GM19025 (cell line): Measurements from ENCODE around the gene WWC2.

Experiments used
- ATAC-seq: cut with Tn5 transposase; IDR thresholded peaks from one replicate; pipeline ENCODE4 v1.9.1; 2021; ENCODE audit warnings: mild to moderate bottlenecking, low read depth, moderate library complexity; ENCODE audit not compliant: unreplicated experiment

WWC2 gene

DNA sequence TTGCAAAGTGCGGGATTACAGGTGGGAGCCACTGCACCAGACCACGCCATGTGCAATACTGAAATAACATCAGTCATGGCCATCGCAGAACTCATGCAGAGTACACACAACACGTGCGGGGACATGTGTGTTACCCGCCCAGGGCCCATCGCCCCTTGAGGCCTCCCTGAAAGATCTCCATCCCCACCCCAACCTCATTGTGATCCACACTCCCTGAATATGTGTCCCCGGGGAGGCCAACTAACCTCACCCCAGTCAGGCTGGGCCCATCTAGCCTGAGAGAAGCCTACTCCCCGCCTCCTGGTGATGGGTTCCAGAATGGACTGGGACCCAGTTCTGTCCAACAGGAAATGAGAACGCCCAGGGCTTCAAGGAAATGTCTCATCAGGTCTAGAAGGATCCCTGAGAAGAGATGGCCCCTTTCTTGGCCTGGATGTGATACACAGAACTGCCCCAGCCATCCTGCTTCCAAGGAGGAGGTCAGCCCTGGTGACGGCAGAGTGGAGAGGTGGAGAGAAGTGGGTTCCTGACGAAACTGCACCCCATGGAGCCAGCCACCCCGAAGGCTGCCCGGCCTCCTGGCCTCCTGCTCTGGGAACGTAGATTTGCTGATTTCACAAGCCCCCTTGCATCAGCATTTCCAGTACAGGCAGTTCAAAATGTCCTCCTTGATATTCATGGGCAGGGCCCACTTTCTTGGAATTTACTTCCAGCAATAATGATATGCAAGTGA is 245.6 kb downstream of the WWC2 start:
- no peak for ATAC-seq

DNA sequence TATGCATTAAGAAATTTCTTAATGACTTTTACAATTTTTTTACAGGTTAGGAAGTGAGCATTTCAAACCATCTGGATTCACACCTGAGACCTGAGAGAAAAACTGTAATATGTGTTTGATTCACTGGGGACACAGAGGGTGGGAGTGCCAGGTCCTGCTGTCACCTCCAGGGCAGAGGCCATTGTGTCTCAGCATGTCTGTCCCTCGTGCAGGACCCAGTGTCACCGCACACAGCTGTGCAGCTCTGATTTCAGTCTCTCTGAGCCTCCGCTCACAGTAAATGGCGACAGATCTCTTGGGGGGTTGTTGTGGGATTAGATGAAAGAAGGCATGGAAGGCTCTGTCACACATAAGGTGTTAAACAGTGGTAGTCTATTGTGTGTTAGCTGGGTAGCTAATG is 246.2 kb downstream of the WWC2 start:
- ATAC-seq = no peak

DNA sequence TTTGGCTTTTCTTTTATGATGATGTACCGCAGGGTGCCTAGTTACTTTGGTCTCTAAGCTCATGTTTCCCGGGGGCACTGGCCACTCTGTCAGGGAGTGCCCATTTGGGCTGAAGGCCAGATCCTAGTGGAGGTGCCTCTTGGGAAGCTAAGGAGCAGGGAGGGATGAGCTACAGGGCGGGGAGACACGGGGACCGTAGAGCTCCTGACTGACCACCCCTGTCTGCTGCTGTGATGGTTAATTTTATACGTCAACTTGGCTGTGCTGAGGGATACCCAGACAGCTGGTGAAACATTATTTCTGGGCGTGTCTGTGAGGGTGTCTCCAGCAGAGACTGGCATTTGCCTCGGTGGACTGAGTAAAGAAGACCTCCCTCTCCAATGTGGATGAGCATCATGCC is 248.1 kb downstream of the WWC2 start:
- ATAC-seq = no peak

DNA sequence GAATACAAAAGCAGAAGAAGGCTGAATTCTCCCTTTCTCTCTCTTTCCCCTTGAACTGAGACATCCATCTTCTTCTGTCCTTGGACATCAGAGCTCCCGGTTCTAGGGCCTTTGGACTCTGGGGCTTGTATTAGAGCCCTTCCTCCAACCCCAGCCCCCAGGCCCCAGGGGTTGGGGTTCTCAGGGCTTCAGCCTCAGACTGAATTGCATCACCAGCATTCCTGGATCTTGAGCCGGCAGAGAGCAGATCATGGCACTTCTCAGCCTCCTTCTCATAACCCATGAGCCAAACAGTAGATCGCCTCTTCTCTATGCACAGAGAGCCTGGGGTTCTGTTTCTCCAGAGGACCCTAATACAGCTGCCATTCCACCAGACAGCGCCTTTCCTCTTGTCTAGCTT is 248.5 kb downstream of the WWC2 start:
- no peak for ATAC-seq

DNA sequence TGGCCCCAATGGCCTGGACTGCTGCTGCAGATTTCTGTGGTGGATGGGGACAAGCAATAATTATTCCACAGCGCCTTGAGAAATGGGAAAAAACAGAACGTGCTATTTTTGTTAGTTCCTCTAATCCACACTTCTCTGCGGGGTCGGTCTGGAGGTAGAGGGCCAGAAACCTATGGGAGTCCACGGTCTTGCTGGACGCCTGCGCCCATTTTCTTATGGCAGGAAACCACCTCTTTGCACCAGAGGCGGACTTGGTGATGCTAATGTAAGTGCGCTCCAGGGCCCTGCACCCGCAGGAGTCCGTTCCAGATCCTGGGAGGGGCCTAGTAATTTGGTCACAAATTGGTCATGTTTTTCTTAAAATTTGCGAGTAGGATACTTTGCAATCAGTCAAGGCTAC is 249.1 kb downstream of the WWC2 start:
- ATAC-seq = no peak

DNA sequence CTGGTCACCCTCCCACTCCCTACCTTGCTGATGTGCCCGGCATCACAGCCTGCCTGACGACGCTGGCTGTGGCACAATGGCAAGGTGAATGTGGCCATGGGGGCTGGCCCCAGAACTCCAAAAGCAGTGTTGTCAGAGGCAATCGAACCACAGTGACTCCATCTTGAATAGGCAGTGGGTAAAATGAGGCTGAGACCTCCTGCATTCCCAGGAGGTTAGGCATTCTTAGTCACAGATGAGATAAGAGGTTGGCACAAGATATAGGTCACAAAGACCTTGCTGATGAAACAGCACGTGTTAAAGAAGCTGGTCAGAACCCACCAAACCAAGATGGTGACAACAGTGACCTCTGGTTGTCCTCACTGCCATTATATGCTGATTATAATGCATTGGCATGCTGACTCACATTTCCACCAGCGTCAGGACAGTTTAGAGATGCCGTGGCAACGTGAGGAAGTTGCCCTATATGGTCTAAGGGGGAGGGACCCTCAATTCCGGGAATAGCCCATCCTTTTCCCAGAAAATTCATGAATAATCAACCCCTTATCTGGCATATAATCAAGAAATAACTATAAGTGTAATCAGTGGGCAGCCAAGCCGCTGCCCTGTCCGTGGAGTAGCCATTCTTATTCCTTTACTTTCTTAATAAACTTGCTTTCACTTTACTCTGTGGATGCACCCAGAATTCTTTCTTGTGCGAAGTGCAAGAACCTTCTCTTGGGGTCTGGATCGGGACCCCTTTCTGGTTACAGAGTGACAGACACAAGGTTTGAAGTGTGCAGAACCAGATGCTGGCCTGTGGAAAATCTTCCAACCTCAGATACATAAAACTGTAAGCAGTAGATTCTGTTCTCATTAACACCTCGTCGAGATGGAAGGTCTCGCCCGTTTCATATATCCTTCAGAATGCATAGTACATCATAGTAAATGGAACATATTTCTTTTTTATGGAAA is 249.9 kb downstream of the WWC2 start:
- ATAC-seq = no peak

DNA sequence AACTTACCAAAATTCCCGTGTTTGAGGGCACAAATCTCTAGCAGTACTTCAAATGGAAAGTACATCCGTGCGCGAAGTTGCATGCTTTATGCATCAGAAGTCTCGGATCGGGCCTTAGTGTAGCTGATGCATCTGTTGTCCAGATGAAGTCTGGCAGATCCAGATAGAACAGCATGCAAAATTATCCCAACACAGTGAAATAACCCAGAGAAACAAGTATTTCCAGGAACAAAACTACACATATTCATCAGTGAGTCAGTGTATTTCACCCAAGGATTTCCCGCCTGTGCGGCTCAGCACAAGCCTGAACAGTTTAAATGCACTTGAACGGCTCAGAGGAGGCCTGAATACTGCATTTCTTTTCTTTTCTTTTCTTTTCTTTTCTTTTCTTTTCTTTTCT is 250.6 kb downstream of the WWC2 start:
- no peak for ATAC-seq

DNA sequence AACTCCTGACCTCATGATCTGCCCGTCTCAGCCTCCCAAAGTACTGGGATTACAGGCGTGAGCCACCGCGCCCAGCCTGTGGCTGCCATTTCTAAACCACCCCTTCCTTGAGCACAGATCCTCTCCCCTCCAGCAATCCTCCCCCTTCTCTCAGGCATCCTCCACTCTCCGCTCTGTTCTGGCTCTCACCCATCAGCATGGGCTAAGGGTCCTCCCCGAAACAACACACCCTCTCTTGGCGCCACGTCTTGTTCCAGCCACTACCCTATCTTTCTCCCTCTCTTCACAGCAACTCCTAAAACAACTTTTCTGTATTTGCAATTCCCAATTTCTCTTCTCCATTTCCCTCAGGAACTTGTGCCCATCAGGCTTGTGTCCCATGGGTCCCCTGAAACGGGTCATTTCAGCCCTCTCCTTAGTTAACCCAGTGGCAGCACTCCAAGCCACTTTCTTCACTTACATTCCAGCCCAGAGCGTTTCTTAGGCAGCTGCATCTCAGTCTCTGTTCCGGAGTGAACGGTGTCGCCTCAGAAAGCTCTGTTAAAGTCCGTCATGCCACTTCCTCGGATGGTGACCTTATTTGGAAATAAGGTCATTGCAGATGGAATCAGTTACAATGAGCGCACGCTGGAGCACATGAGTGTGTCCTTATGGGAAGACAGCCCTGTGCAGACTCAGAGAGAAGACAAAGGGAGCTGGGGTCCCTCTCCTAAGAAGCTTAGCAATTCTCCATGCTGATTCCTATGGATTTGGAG is 251.4 kb downstream of the WWC2 start:
- ATAC-seq = no peak

DNA sequence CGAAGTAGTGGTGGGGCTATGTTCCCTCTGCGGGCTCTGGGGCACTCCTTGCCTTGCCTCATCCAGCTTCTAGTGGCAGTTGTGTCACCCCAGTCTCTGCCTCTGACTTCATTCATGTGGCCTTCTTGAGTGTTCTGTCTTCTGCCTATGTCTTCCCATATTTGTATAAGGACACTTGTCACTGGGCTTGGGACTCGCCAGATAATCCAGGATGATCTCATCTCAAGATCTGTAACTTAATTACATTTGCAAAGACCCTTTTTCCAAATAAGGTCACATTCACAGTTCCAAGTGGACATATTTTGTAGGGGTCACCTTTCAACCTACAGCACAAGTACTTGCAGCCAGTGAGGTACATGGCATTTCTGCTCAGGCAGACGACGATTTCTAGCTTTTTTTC is 253.5 kb downstream of the WWC2 start:
- ATAC-seq = no peak

DNA sequence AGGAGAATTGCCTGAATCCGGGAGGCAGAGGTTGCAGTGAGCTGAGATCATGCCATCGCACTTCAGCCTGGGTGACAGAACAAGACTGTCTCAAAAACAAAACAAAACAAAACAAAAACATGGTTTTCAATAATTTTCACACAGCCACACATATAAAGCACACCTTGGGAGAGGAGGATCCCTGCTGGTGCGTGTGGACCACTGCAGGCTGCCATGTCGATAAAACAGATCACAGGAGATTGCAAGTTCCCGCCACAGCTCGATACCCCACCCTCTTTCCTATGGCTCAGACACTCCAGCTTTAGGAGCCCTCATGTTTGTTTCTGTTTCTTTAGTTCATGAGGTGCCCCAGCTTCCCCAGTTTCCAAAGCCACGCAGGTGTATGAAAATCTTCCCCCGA is 254.5 kb downstream of the WWC2 start:
- ATAC-seq = no peak

DNA sequence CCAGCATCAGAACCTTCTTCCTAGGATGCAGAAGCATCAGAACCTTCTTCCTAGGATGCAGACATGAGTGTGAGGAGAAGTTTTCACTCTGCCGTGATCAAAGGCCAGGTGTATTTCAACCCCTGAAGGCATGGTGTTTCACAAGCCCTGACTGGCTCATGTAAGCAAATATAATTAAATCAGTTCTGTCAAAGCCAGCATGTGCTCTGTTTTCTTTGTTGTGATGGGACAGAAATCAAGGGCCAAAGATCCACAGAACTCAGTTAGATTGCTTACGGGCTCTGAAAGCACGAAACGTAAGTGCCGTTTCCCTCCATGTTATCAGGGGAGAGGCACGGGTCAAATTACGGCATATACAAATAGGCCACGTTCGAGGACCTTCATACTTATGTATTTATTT is 255.2 kb downstream of the WWC2 start:
- ATAC-seq = no peak

DNA sequence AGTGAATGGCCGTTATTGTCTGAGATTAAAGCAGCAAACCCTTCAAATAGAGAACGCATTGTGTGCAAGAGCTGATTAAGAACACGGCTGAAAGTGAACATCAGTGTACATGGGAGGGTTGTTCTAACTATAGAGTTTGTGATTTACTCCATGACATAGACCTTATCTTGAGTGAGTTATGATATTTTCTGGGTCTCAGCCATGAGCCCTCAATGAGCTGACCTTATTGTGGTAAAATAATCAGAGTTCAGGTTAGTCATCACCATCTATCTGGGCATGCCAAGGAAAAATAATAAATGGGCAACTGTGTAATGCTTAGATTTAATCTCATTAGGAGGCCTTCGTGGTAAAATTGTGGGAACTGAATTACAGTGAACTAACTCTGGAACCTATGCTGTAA is 256.3 kb downstream of the WWC2 start:
- no peak for ATAC-seq

DNA sequence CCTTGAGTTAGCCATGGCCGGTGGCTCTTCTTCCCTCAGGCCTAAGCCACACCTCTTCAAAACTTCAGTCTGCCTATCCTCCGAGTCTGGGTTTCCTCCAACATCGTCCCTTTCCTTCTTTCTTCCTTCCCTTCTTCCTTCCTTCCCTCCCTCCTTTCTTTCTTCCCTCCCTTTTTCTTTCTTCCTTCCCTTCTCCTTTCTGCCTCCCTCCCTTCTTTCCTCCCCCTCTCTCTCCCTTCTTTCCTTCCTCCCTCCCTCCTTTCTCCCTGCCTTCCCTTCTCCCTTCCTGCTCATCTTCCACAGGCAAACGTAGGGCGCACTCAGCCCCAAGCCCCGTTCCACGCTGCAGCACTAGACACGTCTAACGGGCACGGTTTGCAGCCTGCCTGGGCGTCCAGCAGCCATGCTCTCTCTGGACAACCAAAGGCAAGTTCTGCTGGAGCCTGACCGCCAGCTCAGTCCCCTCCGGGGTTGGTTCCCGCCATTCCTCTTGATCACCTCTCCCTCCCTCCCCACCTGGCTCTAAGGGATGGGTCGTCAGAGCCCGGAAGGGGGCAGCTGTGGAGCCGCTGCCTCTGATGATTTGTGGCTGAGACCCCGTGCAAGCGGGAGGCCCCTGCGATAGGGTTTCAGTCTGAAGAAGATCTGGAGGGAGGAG is 257.2 kb downstream of the WWC2 start:
- no peak for ATAC-seq

DNA sequence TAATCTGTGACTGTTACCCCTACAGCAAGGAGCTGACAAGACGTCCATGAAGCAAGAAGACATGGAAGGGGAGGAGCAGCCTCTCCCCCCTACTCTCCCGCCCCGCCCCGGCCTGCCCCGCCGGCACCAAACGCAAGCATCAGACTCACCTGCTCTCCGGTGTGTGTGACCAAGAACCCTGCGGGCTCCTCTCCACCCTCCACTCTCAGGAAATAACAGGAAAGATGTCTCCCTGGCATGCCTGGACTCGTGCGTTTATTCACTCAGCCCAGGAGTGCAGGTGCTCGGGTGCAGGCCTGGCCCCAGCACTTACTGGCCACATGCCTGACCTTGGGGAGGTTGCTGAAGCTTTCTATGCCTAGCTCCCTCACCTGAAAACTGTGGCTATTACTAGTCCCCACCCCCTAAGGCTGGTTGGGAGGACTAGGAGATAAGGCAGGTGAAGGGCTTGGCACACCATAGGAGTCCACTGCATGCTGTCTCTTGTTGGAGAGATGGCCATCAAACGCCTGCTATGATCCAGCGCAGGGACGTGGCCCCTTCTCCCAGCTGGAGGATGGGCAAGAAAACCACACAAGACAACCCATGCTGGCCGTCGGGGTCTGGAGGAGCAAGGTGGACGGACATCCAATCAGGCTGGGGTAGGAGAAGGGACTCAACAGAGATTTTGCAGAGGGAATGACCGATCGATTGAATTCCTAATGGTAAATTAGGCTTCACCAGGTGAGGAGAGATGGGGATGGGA is 258.0 kb downstream of the WWC2 start:
- no peak for ATAC-seq

DNA sequence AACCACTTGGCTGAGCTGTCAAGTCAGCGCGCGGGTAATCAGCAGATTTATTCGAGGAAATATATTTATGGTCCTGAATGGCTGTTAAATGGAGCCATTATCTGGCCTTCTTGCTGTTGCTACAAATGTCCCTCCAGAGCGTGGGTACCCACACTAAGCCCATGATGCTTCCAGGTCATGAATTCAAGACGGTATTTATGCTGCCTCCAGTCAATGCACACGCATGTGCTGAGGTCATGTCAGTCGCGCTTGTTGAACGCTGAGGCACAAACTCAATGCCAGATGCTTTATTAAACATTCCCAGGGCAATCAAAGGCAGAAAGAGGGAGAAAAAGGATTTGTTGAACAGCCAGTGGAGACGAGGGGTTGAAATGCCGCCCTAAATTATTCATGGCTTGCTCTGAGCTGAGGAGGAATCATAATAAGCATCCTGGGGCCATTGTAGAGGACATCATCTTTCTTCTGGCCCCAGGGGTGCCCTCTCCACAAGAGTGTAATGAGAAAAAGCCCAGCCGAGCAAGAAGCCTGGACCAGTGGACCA is 259.2 kb downstream of the WWC2 start:
- ATAC-seq = no peak

DNA sequence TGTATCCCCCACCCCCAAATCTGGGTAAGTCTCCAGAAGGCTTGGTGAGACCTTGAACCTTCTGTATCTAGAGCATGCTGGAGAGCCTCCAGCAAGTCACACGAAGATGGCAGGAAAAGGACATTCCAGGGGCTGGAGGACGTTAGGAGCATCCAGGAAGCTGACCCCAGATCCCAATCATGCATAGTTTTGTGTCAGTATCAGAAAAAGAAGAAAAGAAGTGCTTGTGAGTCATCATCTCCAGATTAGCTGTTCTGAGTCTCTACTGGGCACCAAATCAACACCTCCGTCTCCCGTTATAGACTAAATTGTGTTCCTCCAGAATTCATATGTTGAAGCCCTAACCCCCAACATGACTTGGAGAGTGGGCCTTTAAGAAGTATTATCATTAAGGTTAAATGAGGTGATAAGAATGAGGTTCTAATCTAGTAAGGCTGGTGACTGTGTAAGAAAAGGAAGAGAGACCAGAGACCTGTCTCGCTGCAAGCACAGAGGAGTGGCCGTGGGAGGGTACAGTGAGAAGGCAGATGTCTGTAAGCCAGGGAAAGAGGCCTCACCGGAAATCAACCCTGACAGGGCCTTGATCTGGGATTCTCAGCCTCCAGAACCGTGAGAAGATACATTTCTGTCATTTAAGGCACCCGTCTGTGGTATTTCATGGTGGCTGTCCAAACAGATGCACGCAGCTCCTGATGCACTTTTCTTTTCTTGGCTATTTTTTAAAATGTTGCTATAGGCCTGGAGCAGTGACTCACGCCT is 261.3 kb downstream of the WWC2 start:
- ATAC-seq = no peak

DNA sequence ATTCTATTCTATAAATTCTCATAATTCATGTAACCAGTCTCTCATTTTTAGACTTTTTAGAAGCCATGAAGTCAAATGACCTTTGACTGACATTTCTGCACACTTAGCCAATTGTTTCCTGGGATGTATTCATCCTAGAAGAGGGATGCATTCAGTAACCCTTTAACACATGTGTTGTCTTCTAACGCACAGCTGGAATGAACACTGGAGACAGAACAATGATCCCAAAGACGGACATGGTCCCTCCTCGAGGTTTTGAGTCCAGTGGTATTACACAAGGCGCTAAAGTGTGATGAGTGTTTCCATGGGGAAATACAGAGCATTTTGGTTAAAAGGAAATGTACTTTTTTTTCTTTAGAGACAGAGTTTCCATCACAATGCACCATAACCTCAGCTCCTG is 263.0 kb downstream of the WWC2 start:
- ATAC-seq = no peak

DNA sequence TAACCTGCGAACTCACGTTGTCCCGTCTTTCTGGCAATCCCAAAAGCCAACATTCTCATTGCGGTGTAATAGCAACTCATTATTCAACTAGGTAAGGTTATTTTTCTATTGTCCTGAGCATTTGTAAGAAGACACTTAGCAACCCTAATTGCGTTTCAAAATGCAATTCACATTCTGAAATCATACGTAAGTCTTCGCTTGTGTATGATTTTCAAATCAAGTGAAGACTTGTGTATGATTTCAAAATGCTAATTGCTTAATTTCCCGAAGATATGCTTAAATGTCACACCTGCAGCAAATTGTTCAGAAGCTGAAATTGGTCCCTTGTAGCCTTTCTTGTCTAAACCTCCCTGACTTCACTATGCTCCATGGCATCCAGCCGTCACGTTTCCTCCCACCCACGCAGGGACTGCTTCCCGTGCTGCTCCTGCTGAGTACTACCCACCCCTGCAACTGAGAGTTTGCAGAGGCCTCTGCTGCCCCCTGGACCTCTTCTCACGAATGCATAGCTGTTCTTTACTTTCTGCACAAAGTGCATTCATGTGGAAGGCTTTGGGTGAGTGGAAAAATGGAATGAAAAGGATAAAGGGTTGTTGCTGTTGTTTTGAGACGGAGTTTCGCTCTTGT is 264.0 kb downstream of the WWC2 start:
- ATAC-seq = no peak

DNA sequence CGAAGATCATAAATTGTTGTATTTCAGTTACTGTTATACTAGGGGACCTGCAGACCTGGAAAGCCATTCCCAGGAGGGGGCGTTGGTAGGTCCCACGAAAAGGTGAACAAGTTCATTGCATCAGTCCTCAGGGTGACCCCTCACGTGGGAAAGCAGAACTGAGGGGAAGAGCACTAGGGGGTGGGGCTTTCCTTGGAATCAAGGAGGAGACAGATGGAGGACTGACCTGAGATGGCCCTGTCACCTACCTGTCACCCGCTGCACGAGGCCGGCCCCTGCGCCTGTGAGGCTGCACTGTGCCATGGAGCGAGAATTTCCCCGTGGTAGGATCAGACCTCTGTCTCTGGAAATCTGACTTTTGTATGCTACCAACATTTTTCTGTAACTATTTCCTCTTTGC is 265.0 kb downstream of the WWC2 start:
- no peak for ATAC-seq
